Measurements from ENCODE around the gene TTLL5.
A peak's percentile ranks its signal among the peaks of the same experiment; 100 is the strongest.

Gene TTLL5

GRCh38 chr14:75876530-75876929 is 215.5 kb downstream of the TTLL5 start:
- peak overlapping the region; percentile 90 for H3K27ac ChIP-seq
- H3K36me3 ChIP-seq (ENCODE audit: insufficient read depth), result no peaks in the 10 kb centered on the region
- H3K4me3 ChIP-seq (IDR thresholded peaks at IDR 0.05; ENCODE audit: insufficient read depth, low read depth, low read length), result no peak overlapping the region
- peak overlapping the region; percentile 92 for H3K4me2 ChIP-seq
- no peak overlapping the region for H2AFZ ChIP-seq (ENCODE audit: low read depth)
- TF ChIP-seq, protein P1, sequence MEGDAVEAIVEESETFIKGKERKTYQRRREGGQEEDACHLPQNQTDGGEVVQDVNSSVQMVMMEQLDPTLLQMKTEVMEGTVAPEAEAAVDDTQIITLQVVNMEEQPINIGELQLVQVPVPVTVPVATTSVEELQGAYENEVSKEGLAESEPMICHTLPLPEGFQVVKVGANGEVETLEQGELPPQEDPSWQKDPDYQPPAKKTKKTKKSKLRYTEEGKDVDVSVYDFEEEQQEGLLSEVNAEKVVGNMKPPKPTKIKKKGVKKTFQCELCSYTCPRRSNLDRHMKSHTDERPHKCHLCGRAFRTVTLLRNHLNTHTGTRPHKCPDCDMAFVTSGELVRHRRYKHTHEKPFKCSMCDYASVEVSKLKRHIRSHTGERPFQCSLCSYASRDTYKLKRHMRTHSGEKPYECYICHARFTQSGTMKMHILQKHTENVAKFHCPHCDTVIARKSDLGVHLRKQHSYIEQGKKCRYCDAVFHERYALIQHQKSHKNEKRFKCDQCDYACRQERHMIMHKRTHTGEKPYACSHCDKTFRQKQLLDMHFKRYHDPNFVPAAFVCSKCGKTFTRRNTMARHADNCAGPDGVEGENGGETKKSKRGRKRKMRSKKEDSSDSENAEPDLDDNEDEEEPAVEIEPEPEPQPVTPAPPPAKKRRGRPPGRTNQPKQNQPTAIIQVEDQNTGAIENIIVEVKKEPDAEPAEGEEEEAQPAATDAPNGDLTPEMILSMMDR (conservative IDR thresholded peaks at IDR 0.05; ENCODE audit: low read depth, low read length), result no peak
- H3K79me2 ChIP-seq (ENCODE audit: insufficient read depth, low read depth), result no peaks in the 10 kb centered on the region
- peaks cover 74% of the 10 kb centered on the region for H3K4me1 ChIP-seq (ENCODE audit: low read depth, poor library complexity, severe bottlenecking)
- H4K20me1 ChIP-seq (ENCODE audit: insufficient read depth), result no peaks in the 10 kb centered on the region
- 0 out of 2 replicates have a peak overlapping the region, but pooled peaks have one; percentile 13 for H3K9ac ChIP-seq
- H3K27me3 ChIP-seq (ENCODE audit: insufficient read depth, low read depth), result no peaks in the 10 kb centered on the region

DNA sequence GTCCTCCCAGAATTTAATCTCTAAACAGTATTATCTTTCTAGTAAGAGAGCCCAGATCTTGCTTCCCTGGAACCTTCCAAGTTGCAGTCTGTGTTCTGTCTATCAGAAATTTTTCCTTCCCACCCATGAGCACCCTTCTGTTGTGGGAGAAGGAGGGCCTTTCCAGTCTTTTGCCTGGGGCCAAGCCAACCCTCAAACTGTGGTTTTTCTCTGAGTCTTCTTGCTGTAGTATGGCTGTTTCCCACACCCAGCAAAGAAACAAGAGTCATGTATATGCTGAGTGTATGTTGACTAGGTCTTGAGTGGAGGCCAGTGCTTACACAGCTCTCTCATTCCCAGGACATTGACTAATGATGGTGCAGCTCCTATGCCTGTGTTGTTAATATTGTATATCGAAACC is 216.2 kb downstream of the TTLL5 start:
- Histone ChIP-seq H3K4me3 (IDR thresholded peaks at IDR 0.05; ENCODE audit: insufficient read depth, low read depth, low read length) (no peak overlapping the region), H3K27ac (peak overlapping the region; percentile 90), H2AFZ (ENCODE audit: low read depth) (no peak overlapping the region), H3K4me2 (peak overlapping the region; percentile 92), H3K9ac (peak overlapping the region; percentile 13; the same call in 1 of the 2 replicates), H3K4me1 (ENCODE audit: low read depth, poor library complexity, severe bottlenecking) (peaks cover 74% of the 10 kb centered on the region), H3K36me3 (ENCODE audit: insufficient read depth) (no peaks in the 10 kb centered on the region), H3K27me3 (ENCODE audit: insufficient read depth, low read depth) (no peaks in the 10 kb centered on the region), H3K79me2 (ENCODE audit: insufficient read depth, low read depth) (no peaks in the 10 kb centered on the region), H4K20me1 (ENCODE audit: insufficient read depth) (no peaks in the 10 kb centered on the region)
- TF ChIP-seq, protein P1 (conservative IDR thresholded peaks at IDR 0.05; ENCODE audit: low read depth, low read length), result no peak

- no peak overlapping the region for H3K4me3 ChIP-seq (IDR thresholded peaks at IDR 0.05; ENCODE audit: insufficient read depth, low read depth, low read length)
- H3K79me2 ChIP-seq (ENCODE audit: insufficient read depth, low read depth), result no peaks in the 10 kb centered on the region
- H3K9ac ChIP-seq, result peak overlapping the region; percentile 13; the same call in 1 of the 2 replicates
- H2AFZ ChIP-seq (ENCODE audit: low read depth), result no peak overlapping the region
- H3K27ac ChIP-seq, result peak overlapping the region; percentile 90
- peaks cover 77% of the 10 kb centered on the region for H3K4me1 ChIP-seq (ENCODE audit: low read depth, poor library complexity, severe bottlenecking)
- H4K20me1 ChIP-seq (ENCODE audit: insufficient read depth), result no peaks in the 10 kb centered on the region
- TF ChIP-seq, protein P1 (conservative IDR thresholded peaks at IDR 0.05; ENCODE audit: low read depth, low read length), result no peak
- H3K36me3 ChIP-seq (ENCODE audit: insufficient read depth), result no peaks in the 10 kb centered on the region
- H3K27me3 ChIP-seq (ENCODE audit: insufficient read depth, low read depth), result no peaks in the 10 kb centered on the region
- H3K4me2 ChIP-seq, result peak overlapping the region; percentile 92
These were observed 216.8 kb downstream of the TTLL5 start for GRCh38 chr14:75877884-75878283.

GRCh38 chr14:75879031-75879430 is 218.0 kb downstream of the TTLL5 start:
- no peaks in the 10 kb centered on the region for H3K79me2 ChIP-seq (ENCODE audit: insufficient read depth, low read depth)
- H4K20me1 ChIP-seq (ENCODE audit: insufficient read depth), result no peaks in the 10 kb centered on the region
- TF ChIP-seq, protein P1 (conservative IDR thresholded peaks at IDR 0.05; ENCODE audit: low read depth, low read length), result no peak
- no peak overlapping the region for H3K4me3 ChIP-seq (IDR thresholded peaks at IDR 0.05; ENCODE audit: insufficient read depth, low read depth, low read length)
- no peaks in the 10 kb centered on the region for H3K27me3 ChIP-seq (ENCODE audit: insufficient read depth, low read depth)
- peaks cover 87% of the 10 kb centered on the region for H3K4me1 ChIP-seq (ENCODE audit: low read depth, poor library complexity, severe bottlenecking)
- H2AFZ ChIP-seq (ENCODE audit: low read depth), result no peak overlapping the region
- H3K27ac ChIP-seq, result peak overlapping the region; percentile 90; the same call in 1 of the 2 replicates
- peak overlapping the region; percentile 92 for H3K4me2 ChIP-seq
- H3K9ac ChIP-seq, result no peak overlapping the region
- H3K36me3 ChIP-seq (ENCODE audit: insufficient read depth), result no peaks in the 10 kb centered on the region

All from KMS-11 (cell line).